Mononuclear cell (primary cell): ENCODE results near the gene LTBP1. TPM values are rescaled to one million over a fixed set of nuclear protein-coding genes. Genes with fewer than 3 reads are reported as not detected.

Experiments
- H3K27me3 ChIP-seq: 2 replicates; pipeline ENCODE4 v1.6.0; 2011; ENCODE audit warnings: low read length, control low read depth; ENCODE audit not compliant: insufficient read depth
- H3K4me1 ChIP-seq: 2 replicates; pipeline ENCODE4 v1.5.1; 2011; ENCODE audit warnings: mild to moderate bottlenecking, low read length, control low read depth; ENCODE audit not compliant: insufficient read depth
- H3K4me3 ChIP-seq: 2 replicates; pipeline ENCODE4 v1.5.1; 2011; ENCODE audit warnings: mild to moderate bottlenecking, low read length, moderate library complexity
- H3K9me3 ChIP-seq: 2 replicates; pipeline ENCODE4 v1.5.1; 2011; ENCODE audit warnings: low read depth, mild to moderate bottlenecking, control low read depth, low read length
- total RNA-seq: library from RNA; depleted of rRNA; stranded (reverse); fragments of >200 nt; gene quantifications from one replicate; pipeline ENCODE4 v1.2.3, GENCODE V29; 2012

Gene LTBP1
- total RNA-seq, 1 donor, result 13.6 TPM

DNA sequence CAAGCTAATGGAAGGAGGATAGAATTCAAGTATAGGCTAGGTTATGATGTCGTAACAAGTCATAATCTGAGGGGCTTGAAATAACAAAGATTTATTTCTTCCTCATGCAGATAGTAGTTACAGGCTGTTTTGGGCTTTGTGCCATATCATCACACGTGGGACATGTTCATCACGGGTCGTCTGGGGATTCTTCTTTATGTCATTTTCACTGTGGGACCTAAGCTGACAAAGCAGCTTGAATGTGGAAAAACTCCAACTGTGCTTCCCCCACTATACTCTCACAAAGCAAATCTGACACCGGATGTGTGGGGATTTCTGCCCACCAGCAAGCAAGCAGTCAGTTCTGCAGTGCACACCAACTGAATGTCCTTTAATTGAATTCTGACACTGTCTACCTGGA is 124.8 kb downstream of the LTBP1 start:
- Histone ChIP-seq H3K4me3 (no peak overlapping the region), H3K27me3 (no peaks in the 10 kb centered on the region), H3K9me3 (no peaks in the 10 kb centered on the region), H3K4me1 (no peaks in the 10 kb centered on the region)

DNA sequence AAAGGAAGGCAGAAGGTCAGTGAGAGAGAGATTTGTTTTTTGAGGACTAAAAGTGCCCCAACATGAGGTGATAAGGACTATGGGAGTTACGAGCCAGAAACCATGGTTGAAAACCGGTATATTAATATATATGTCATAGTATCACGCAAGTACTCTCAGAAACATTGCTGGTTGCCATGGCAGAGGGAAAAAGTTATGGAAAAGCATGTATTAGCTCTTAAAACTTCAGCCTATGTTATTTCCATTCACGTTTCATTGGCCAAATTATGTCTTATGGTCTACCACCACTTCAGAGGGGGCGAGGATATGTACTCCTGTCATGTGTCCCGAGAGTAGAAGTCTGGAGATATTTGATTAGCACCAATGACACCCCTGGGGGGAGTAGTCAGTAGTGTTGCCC is 125.9 kb downstream of the LTBP1 start:
- H3K9me3 ChIP-seq, result no peaks in the 10 kb centered on the region
- no peak overlapping the region for H3K4me3 ChIP-seq
- no peaks in the 10 kb centered on the region for H3K27me3 ChIP-seq
- H3K4me1 ChIP-seq, result no peaks in the 10 kb centered on the region

- H3K27me3 ChIP-seq, result no peaks in the 10 kb centered on the region
- no peaks in the 10 kb centered on the region for H3K9me3 ChIP-seq
- H3K4me1 ChIP-seq, result no peaks in the 10 kb centered on the region
- no peak overlapping the region for H3K4me3 ChIP-seq
Observed at GRCh38 chr2:33073018-33073417, 126.3 kb downstream of the LTBP1 start.

GRCh38 chr2:33074197-33074596 is 127.4 kb downstream of the LTBP1 start:
- H3K4me3 ChIP-seq, result no peak overlapping the region
- no peaks in the 10 kb centered on the region for H3K9me3 ChIP-seq
- no peaks in the 10 kb centered on the region for H3K27me3 ChIP-seq
- no peaks in the 10 kb centered on the region for H3K4me1 ChIP-seq

DNA sequence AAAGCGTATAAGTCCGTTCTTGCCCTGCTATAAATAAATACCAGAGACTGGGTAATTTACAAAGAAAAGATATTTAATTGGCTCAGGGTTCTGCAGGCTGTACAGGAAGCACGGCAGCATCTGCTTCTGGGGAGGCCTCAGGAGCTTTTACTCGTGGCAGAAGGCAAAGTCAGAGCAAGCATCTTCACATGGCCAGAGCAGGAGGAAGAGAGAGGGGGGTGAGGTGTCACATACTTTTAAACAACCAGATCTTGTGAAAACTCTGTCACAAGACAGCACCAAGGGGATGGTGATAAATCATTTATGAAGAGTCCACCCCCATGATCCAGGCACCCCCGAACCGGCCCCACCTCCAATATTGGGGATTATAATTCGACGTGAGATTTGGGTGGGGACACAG is 130.6 kb downstream of the LTBP1 start:
- H3K9me3 ChIP-seq, result no peaks in the 10 kb centered on the region
- no peaks in the 10 kb centered on the region for H3K27me3 ChIP-seq
- H3K4me1 ChIP-seq, result no peaks in the 10 kb centered on the region
- H3K4me3 ChIP-seq, result no peak overlapping the region

GRCh38 chr2:33077844-33078243 is 131.1 kb downstream of the LTBP1 start:
- no peaks in the 10 kb centered on the region for H3K27me3 ChIP-seq
- no peaks in the 10 kb centered on the region for H3K4me1 ChIP-seq
- H3K4me3 ChIP-seq, result no peak overlapping the region
- H3K9me3 ChIP-seq, result no peaks in the 10 kb centered on the region

DNA sequence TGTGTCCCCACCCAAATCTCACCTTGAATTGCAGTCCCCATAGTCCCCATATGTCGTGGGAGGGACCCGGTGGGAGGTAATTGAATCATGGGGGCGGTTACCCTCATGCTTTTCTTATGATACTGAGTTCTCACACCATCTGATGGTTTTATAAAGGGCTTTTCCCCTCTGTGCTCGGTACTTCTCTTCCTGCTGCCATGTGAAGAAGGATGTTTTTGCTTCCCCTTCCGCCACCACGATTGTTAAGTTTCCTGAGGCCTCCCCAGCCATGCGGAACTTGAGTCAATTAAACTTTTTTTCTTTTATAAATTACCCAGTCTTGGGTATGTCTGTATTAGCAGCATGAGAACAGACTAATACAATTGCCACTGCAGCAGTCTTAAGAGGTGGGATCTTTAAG is 134.9 kb downstream of the LTBP1 start:
- no peaks in the 10 kb centered on the region for H3K27me3 ChIP-seq
- no peaks in the 10 kb centered on the region for H3K9me3 ChIP-seq
- peaks cover 20% of the 10 kb centered on the region for H3K4me1 ChIP-seq
- H3K4me3 ChIP-seq, result no peak overlapping the region

- peaks cover 20% of the 10 kb centered on the region for H3K4me1 ChIP-seq
- H3K4me3 ChIP-seq, result no peak overlapping the region
Observed at GRCh38 chr2:33083699-33084387, 137.1 kb downstream of the LTBP1 start.

DNA sequence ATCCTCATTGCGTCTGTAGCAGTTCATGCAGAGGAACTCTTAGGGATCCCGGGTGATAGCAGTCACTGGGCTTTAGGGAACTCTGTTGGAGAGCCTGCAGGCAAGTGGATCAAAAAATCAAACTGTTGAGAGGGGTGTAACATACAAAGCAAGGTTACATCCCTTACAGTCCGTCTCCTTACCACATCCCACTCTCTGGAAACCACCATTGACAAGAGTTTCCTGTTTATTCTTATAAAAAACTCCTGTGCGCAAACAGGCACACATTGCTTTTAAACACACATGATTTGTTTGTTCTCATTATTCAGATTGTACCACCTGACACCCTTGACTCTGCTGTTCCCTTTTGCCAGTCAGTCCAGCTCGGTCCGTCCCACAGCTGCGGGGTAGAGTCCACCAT is 137.7 kb downstream of the LTBP1 start:
- no peak overlapping the region for H3K4me3 ChIP-seq
- no peaks in the 10 kb centered on the region for H3K9me3 ChIP-seq
- peaks cover 20% of the 10 kb centered on the region for H3K4me1 ChIP-seq
- no peaks in the 10 kb centered on the region for H3K27me3 ChIP-seq

More at GRCh38 chr2:33083699-33084387, 137.1 kb downstream of the LTBP1 start:
- Histone ChIP-seq H3K27me3 (no peaks in the 10 kb centered on the region), H3K9me3 (no peaks in the 10 kb centered on the region)

GRCh38 chr2:33085646-33086045 is 138.9 kb downstream of the LTBP1 start:
- no peaks in the 10 kb centered on the region for H3K27me3 ChIP-seq
- H3K9me3 ChIP-seq, result no peaks in the 10 kb centered on the region
- H3K4me1 ChIP-seq, result peaks cover 20% of the 10 kb centered on the region
- H3K4me3 ChIP-seq, result no peak overlapping the region

- Histone ChIP-seq H3K4me3 (no peak overlapping the region), H3K27me3 (no peaks in the 10 kb centered on the region), H3K4me1 (peaks cover 20% of the 10 kb centered on the region), H3K9me3 (no peaks in the 10 kb centered on the region)
Observed at GRCh38 chr2:33086400-33087015, 139.8 kb downstream of the LTBP1 start.

- Histone ChIP-seq H3K4me1 (peaks cover 5% of the 10 kb centered on the region), H3K27me3 (no peaks in the 10 kb centered on the region), H3K9me3 (no peaks in the 10 kb centered on the region), H3K4me3 (no peak overlapping the region)
Observed at GRCh38 chr2:33090553-33091134, 143.9 kb downstream of the LTBP1 start.

DNA sequence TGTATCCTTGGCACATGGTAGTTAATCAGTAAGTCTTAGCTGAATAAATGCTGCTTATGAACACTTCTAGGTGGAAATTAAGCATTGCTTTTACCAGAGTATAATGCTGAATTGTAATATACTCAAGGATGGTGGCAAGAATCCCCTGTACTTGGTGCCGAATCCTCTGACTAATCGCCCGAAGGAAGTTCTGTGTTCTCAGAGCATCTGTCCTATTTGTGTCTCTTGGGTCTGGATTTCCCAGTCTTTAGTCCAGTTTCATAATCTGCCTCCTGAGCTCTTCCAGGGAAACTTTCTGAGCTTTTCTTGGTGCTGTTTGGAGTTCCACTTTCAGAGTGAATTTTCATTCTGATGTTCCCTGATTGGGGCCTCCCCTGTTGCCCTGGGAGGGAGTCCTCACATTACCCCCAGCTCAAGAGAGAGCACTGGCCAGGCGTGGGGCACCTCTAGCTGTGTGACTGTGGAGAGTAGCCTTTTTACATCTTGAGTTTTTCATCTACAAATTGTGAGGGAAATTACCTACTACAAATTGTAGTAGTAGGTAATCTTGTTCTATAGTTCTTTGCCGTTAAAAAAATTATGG is 144.9 kb downstream of the LTBP1 start:
- no peaks in the 10 kb centered on the region for H3K27me3 ChIP-seq
- no peaks in the 10 kb centered on the region for H3K9me3 ChIP-seq
- H3K4me3 ChIP-seq, result no peak overlapping the region
- no peaks in the 10 kb centered on the region for H3K4me1 ChIP-seq

DNA sequence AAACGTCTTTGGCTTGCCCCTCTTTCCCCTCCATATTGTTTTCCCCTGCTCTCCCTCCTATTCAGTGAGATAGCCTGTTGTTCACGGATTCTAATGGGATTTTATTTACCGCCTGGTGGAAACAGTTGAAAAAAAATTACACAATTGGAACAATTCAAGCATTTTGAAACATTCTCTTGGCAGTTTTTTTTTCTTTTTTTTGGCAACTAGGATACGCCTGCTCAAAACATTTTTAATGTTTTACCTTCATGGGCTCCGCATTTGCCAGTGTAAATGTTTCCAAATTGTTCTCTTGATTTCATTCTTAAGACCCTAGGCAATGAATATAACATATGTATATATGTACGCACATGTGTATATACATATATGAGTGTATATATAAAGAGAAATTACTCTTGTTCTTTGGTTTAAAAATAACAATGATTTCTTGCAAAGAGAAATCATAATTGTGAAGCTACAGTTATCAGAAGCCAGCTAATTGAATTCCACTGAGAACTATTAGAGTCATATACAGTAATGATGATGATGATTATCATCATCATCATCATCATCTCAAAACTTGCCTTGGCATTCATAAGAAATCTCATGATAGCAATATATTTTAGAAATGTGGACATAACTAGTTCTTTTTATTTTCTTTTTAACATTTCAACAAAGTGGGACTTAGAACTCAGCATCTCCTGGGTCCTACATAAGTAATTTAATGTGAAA is 146.7 kb downstream of the LTBP1 start:
- no peaks in the 10 kb centered on the region for H3K27me3 ChIP-seq
- no peak overlapping the region for H3K4me3 ChIP-seq
- H3K4me1 ChIP-seq, result no peaks in the 10 kb centered on the region
- no peaks in the 10 kb centered on the region for H3K9me3 ChIP-seq

DNA sequence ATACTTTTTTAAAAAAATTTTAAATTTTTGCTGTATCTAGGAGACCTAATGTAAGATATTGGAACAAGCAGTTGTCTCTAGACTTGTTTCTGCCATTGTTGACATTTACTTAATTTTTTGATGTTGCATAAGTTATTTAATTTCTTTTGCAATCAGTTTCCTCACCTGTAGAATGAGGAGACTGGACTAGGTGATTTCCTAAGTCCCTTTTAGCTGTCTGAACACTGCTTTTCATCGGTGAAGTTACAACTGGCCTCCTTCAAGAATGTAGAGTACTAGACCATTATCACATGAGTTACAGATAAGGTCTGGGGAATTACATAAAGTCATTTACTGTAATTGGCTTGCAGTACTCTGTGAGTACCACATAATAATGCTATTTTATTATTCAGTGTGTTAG is 147.6 kb downstream of the LTBP1 start:
- Histone ChIP-seq H3K27me3 (no peaks in the 10 kb centered on the region), H3K4me1 (no peaks in the 10 kb centered on the region), H3K4me3 (no peak overlapping the region), H3K9me3 (no peaks in the 10 kb centered on the region)
